Measurements from ENCODE around the gene WFIKKN1.

The WFIKKN1 gene

GRCh38 chr16:643050-643368, 12.2 kb downstream of the WFIKKN1 start:
- peak overlapping the region; percentile 93 for H3K4me3 ChIP-seq (ENCODE audit: low read depth, low read length)
- DNase-seq (ENCODE audit: low read depth): no peak

GRCh38 chr16:644556-644955, 13.8 kb downstream of the WFIKKN1 start:
- H3K4me3 ChIP-seq (ENCODE audit: low read depth, low read length): no peak overlapping the region
- no peak for TF ChIP-seq CTCF (IDR thresholded peaks at IDR 0.05; ENCODE audit: insufficient read depth, low read depth, low read length, missing control alignments)
- no peak for DNase-seq (ENCODE audit: low read depth)

More at GRCh38 chr16:643050-643368, 12.2 kb downstream of the WFIKKN1 start:
- TF ChIP-seq CTCF (IDR thresholded peaks at IDR 0.05; ENCODE audit: insufficient read depth, low read depth, low read length, missing control alignments): no peak

- no peak overlapping the region for H3K4me3 ChIP-seq (ENCODE audit: low read depth, low read length)
- TF ChIP-seq CTCF (IDR thresholded peaks at IDR 0.05; ENCODE audit: insufficient read depth, low read depth, low read length, missing control alignments): no peak
- DNase-seq (ENCODE audit: low read depth): no peak
These were observed 15.3 kb downstream of the WFIKKN1 start for GRCh38 chr16:645852-646678.

GRCh38 chr16:646679-647172, 15.9 kb downstream of the WFIKKN1 start:
- TF ChIP-seq CTCF (IDR thresholded peaks at IDR 0.05; ENCODE audit: insufficient read depth, low read depth, low read length, missing control alignments): no peak
- H3K4me3 ChIP-seq (ENCODE audit: low read depth, low read length): no peak overlapping the region
- no peak for DNase-seq (ENCODE audit: low read depth)

GRCh38 chr16:647173-647902, 16.6 kb downstream of the WFIKKN1 start:
- no peak for DNase-seq (ENCODE audit: low read depth)
- no peak for TF ChIP-seq CTCF (IDR thresholded peaks at IDR 0.05; ENCODE audit: insufficient read depth, low read depth, low read length, missing control alignments)
- peak overlapping the region; percentile 75 for H3K4me3 ChIP-seq (ENCODE audit: low read depth, low read length)

- peak overlapping the region; percentile 75 for H3K4me3 ChIP-seq (ENCODE audit: low read depth, low read length)
- DNase-seq (ENCODE audit: low read depth): peak; percentile 76
- TF ChIP-seq CTCF (IDR thresholded peaks at IDR 0.05; ENCODE audit: insufficient read depth, low read depth, low read length, missing control alignments): peak; percentile 73
These were observed 17.4 kb downstream of the WFIKKN1 start for GRCh38 chr16:648071-648780.

Measured in GM12865 (cell line).